ENCODE measurements around the gene LCNL1. TPM values are rescaled to one million over a fixed set of nuclear protein-coding genes. Genes with fewer than 3 reads are reported as not detected.

The LCNL1 gene
- total RNA-seq, 4 donors from 2014 or later = 0.36 to 0.37 TPM; not detected in 2

DNA sequence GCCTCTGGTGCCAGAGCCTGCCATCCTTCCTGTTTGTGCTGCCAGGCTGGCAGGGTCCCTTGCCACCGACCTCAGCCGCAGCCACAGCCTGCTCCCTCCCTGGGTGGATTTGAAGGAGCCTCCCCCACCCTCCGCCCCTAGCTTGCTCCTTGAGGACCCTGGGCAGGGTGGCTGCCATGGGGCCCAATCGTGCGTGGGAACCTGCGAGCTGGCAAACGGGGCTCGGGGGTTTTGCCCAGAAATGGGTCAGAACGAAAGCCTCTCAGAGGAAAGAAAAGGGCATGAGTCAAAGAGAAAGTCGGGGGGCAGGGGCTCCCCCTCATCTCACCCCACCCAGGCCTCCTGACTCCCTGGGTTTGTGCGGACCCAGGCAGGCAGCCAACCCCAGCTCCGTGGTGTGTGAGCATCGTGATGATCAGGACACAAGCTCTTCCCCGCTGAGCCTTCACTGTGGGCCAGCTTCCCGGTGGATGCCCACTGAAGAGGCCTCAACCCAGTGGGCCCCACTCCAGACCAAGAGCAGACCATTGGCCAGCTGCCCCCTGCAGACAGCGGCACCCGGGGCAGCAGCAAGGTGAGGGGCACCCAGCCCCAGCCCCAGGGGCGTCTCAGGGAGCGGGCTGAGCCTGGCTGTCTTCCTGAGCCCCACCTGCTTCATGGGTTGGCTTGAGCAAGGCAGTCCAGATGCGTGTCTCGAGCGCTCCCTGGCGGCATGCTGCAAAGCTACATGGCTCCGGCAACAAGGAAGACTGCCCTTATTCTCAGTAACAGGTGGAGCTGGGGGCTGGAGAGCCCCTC lies 52.1 kb downstream of the LCNL1 start:
- intact Hi-C loops (cut with DNase I; ENCODE audit: low total_unique reads) = loop anchor here (5.0 kb wide), 1 partner anchor 253 kb away; no protein-coding TSS in a partner anchor
- TF ChIP-seq POLR2A (IDR thresholded peaks at IDR 0.05) (no peak), CTCF (IDR thresholded peaks at IDR 0.05) (peak in 1 of 3 donors; percentile 79)
- DNase-seq (ENCODE audit: low spot score in 2 of 2) = peak; percentile 68 to 96
- 11 to 19% methylated on average over 16 to 19 of the region's 24 CpGs for WGBS, 2 donors
- H3K4me3 ChIP-seq (ENCODE audit: low read depth, poor library complexity, severe bottlenecking) = no peak overlapping the region

Other genes with a start within 250 kb of the LCNL1 start
- gene LCN10, start 240.1 kb upstream of the LCNL1 start, total RNA-seq = 1 to 10 TPM in 2 of 4 donors, under 1 TPM in 1, not detected in 1; 0.61 to 5.7 (median 1.7) TPM
- gene LCN6, start 234.5 kb upstream of the LCNL1 start, total RNA-seq = 1 to 10 TPM in 2 of 4 donors, not detected in 2; 6.3 to 7.3 TPM
- gene LCN8, start 224.8 kb upstream of the LCNL1 start, total RNA-seq = not detected
- gene LCN15, start 218.5 kb upstream of the LCNL1 start, total RNA-seq = not detected
- gene TMEM141, start 191.6 kb upstream of the LCNL1 start, total RNA-seq = 100 to 1,000 TPM in 2 of 4 donors, 10 to 100 TPM in 2; 67.7 to 120 (median 91.3) TPM
- gene CCDC183, start 186.7 kb upstream of the LCNL1 start, total RNA-seq = 1 to 10 TPM in 3 of 4 donors, under 1 TPM in 1; 0.37 to 9.1 (median 2.0) TPM
- 10 to 100 TPM; 47.8 to 75.1 (median 55.5) TPM for gene RABL6, start 175.0 kb upstream of the LCNL1 start, total RNA-seq
- 1 to 10 TPM; 1.4 to 2.9 (median 1.6) TPM for gene AJM1, start 140.5 kb upstream of the LCNL1 start, total RNA-seq
- 10 to 100 TPM; 22.0 to 60.4 (median 48.7) TPM for gene PHPT1, start 133.6 kb upstream of the LCNL1 start, total RNA-seq
- 1 to 10 TPM in 3 of 4 donors, under 1 TPM in 1; 0.89 to 1.4 (median 1.4) TPM for gene MAMDC4, start 130.6 kb upstream of the LCNL1 start, total RNA-seq
- gene EDF1, start 116.7 kb upstream of the LCNL1 start, total RNA-seq = 100 to 1,000 TPM; 354 to 399 (median 376) TPM
- gene TRAF2, start 96.5 kb upstream of the LCNL1 start, total RNA-seq = 10 to 100 TPM; 13.2 to 16.7 (median 15.8) TPM
- gene FBXW5, start 38.3 kb upstream of the LCNL1 start, total RNA-seq = 100 to 1,000 TPM; 145 to 182 (median 154) TPM
- not detected for gene C8G, start 37.8 kb upstream of the LCNL1 start, total RNA-seq
- not detected for gene LCN12, start 30.7 kb upstream of the LCNL1 start, total RNA-seq
- gene PTGDS, start 5.5 kb upstream of the LCNL1 start, total RNA-seq = 10 to 100 TPM in 3 of 4 donors, 1 to 10 TPM in 1; 9.7 to 75.3 (median 14.8) TPM
- gene PAXX, start 9.4 kb downstream of the LCNL1 start, total RNA-seq = 10 to 100 TPM; 38.7 to 75.8 (median 58.2) TPM
- 100 to 1,000 TPM; 114 to 328 (median 163) TPM for gene CLIC3, start 13.6 kb downstream of the LCNL1 start, total RNA-seq
- 10 to 100 TPM; 18.2 to 27.6 (median 23.7) TPM for gene ABCA2, start 45.2 kb downstream of the LCNL1 start, total RNA-seq
- gene FUT7, start 49.1 kb downstream of the LCNL1 start, total RNA-seq = under 1 TPM in 2 of 4 donors, not detected in 2; 0.22 to 0.39 TPM
- 10 to 100 TPM; 29.1 to 63.9 (median 56.1) TPM for gene NPDC1, start 63.2 kb downstream of the LCNL1 start, total RNA-seq
- gene ENTPD2, start 71.1 kb downstream of the LCNL1 start, total RNA-seq = 10 to 100 TPM; 10.1 to 14.7 (median 12.1) TPM
- 10 to 100 TPM in 2 of 4 donors, 1 to 10 TPM in 2; 5.7 to 25.6 (median 13.7) TPM for gene SAPCD2, start 87.6 kb downstream of the LCNL1 start, total RNA-seq
- 10 to 100 TPM in 1 of 4 donors, 1 to 10 TPM in 3; 6.6 to 13.7 (median 7.9) TPM for gene UAP1L1, start 94.5 kb downstream of the LCNL1 start, total RNA-seq
- 10 to 100 TPM; 57.7 to 81.0 (median 61.8) TPM for gene MAN1B1, start 104.0 kb downstream of the LCNL1 start, total RNA-seq
- 100 to 1,000 TPM; 123 to 144 (median 138) TPM for gene DPP7, start 131.7 kb downstream of the LCNL1 start, total RNA-seq
- gene GRIN1, start 156.2 kb downstream of the LCNL1 start, total RNA-seq = 1 to 10 TPM in 1 of 4 donors, under 1 TPM in 2, not detected in 1; 0.10 to 2.4 (median 0.49) TPM
- gene LRRC26, start 187.1 kb downstream of the LCNL1 start, total RNA-seq = 10 to 100 TPM in 3 of 4 donors, 1 to 10 TPM in 1; 4.1 to 29.0 (median 21.3) TPM
- not detected for gene TMEM210, start 189.1 kb downstream of the LCNL1 start, total RNA-seq
- gene ANAPC2, start 205.6 kb downstream of the LCNL1 start, total RNA-seq = 10 to 100 TPM; 26.2 to 69.3 (median 30.5) TPM
- gene SSNA1, start 205.7 kb downstream of the LCNL1 start, total RNA-seq = 100 to 1,000 TPM in 2 of 4 donors, 10 to 100 TPM in 2; 79.2 to 112 (median 93.1) TPM
- gene TPRN, start 217.7 kb downstream of the LCNL1 start, total RNA-seq = 10 to 100 TPM; 27.6 to 34.2 (median 29.1) TPM
- 10 to 100 TPM; 45.7 to 60.7 (median 49.4) TPM for gene TMEM203, start 222.7 kb downstream of the LCNL1 start, total RNA-seq
- gene NDOR1, start 222.7 kb downstream of the LCNL1 start, total RNA-seq = 10 to 100 TPM in 3 of 4 donors, 1 to 10 TPM in 1; 8.1 to 18.6 (median 11.6) TPM
- gene RNF208, start 239.2 kb downstream of the LCNL1 start, total RNA-seq = 10 to 100 TPM in 1 of 4 donors, 1 to 10 TPM in 3; 3.7 to 10.2 (median 5.5) TPM
- gene CYSRT1, start 242.2 kb downstream of the LCNL1 start, total RNA-seq = 100 to 1,000 TPM in 1 of 4 donors, 10 to 100 TPM in 3; 40.2 to 119 (median 67.6) TPM
- gene RNF224, start 244.5 kb downstream of the LCNL1 start, total RNA-seq = 1 to 10 TPM in 2 of 4 donors, under 1 TPM in 1, not detected in 1; 0.25 to 3.2 (median 2.4) TPM
- gene SLC34A3, start 247.9 kb downstream of the LCNL1 start, total RNA-seq = 1 to 10 TPM in 1 of 4 donors, not detected in 3; 1.6 TPM

Data from lower leg skin (tissue), 4 donors.